Measurements from ENCODE around the gene TEX19.

GRCh38 chr17:82314727-82315605 lies 44.1 kb upstream of the TEX19 start:
- TF ChIP-seq CTCF (IDR thresholded peaks at IDR 0.05) (no peak), POLR2AphosphoS5 (IDR thresholded peaks at IDR 0.05; ENCODE audit: low read depth, low read length) (no peak), REST (IDR thresholded peaks at IDR 0.05; ENCODE audit: insufficient read depth in 1 of 2, low read depth in 2 of 2, low read length in 1 of 2) (no peak), SIN3A (IDR thresholded peaks at IDR 0.05; ENCODE audit: borderline replicate concordance, insufficient read depth, low read depth, low read length) (no peak)
